Stimulated activated CD8-positive, alpha-beta memory T cell treated with anti-CD3 and anti-CD28 coated beads, Interleukin-15, amount 100 ng/mL, for 1 hour (primary cell): ENCODE results near the gene PRKX.
"Not testable (repeated sequence)": the region's sequence is repeated elsewhere in the genome, so short reads cannot be mapped to it uniquely, and the experiment has no call there.

Experiments
- DNase-seq: peaks from one replicate; pipeline ENCODE4 v3.0.0-alpha.2; 2020; ENCODE audit warnings: low read depth

PRKX gene

GRCh38 chrX:3653111-3653510, 60.3 kb downstream of the PRKX start:
- no peak for DNase-seq

- DNase-seq, result no peak
Measured at GRCh38 chrX:3651277-3651676, 62.2 kb downstream of the PRKX start.

- DNase-seq, result no peak
Measured at GRCh38 chrX:3648084-3648483, 65.4 kb downstream of the PRKX start.

GRCh38 chrX:3639858-3640631, 73.4 kb downstream of the PRKX start:
- DNase-seq, result not testable (repeated sequence)

- DNase-seq, result no peak
Measured at GRCh38 chrX:3639236-3639635, 74.2 kb downstream of the PRKX start.

- no peak for DNase-seq
Measured at GRCh38 chrX:3638280-3638873, 75.1 kb downstream of the PRKX start.

GRCh38 chrX:3636803-3637202, 76.6 kb downstream of the PRKX start:
- DNase-seq, result no peak

- DNase-seq, result no peak
Measured at GRCh38 chrX:3631196-3631595, 82.3 kb downstream of the PRKX start.

GRCh38 chrX:3627594-3627993, 85.9 kb downstream of the PRKX start:
- DNase-seq, result no peak

GRCh38 chrX:3621414-3621813, 92.0 kb downstream of the PRKX start:
- no peak for DNase-seq

- DNase-seq, result not testable (repeated sequence)
Measured at GRCh38 chrX:3611744-3612143, 101.7 kb downstream of the PRKX start.

GRCh38 chrX:3609810-3610209, 103.6 kb downstream of the PRKX start:
- DNase-seq, result no peak

GRCh38 chrX:3603026-3603661, 110.3 kb downstream of the PRKX start:
- no peak for DNase-seq

- DNase-seq, result no peak
Measured at GRCh38 chrX:3599802-3600430, 113.5 kb downstream of the PRKX start.

GRCh38 chrX:3598709-3599108, 114.7 kb downstream of the PRKX start:
- no peak for DNase-seq

- DNase-seq, result no peak
Measured at GRCh38 chrX:3598046-3598605, 115.3 kb downstream of the PRKX start.

GRCh38 chrX:3592184-3592583, 121.3 kb downstream of the PRKX start:
- DNase-seq, result no peak

GRCh38 chrX:3589474-3589873, 124.0 kb downstream of the PRKX start:
- no peak for DNase-seq

- no peak for DNase-seq
Measured at GRCh38 chrX:3585719-3586118, 127.7 kb downstream of the PRKX start.

GRCh38 chrX:3584415-3584996, 128.9 kb downstream of the PRKX start:
- DNase-seq, result no peak

GRCh38 chrX:3582451-3582850, 131.0 kb downstream of the PRKX start:
- no peak for DNase-seq

- DNase-seq, result no peak
Measured at GRCh38 chrX:3581609-3582108, 131.8 kb downstream of the PRKX start.
